DND-41 (cell line): Measurements from ENCODE around the gene BICRAL.

Experiments used
- ATAC-seq: fragments of 200-7000 bp; cut with Tn5 transposase; 3 replicates; pipeline ENCODE4 v1.9.1; 2021; ENCODE audit warnings: low read depth; ENCODE audit not compliant: insufficient read depth
- DNase-seq: peaks from one replicate; pipeline ENCODE4 v3.0.0-alpha.2; 2020
- H2AFZ ChIP-seq: 2 replicates; pipeline ENCODE4 v1.6.0; 2012; ENCODE audit warnings: low read depth, low read length
- H3K27ac ChIP-seq: 2 replicates; pipeline ENCODE4 v1.5.1; 2012; ENCODE audit warnings: low read length, inconsistent platforms
- H3K27me3 ChIP-seq: fragments of 200-600 bp; sonication (generic); 2 replicates; pipeline ENCODE4 v1.6.0; 2012; ENCODE audit warnings: low read length, mild to moderate bottlenecking, inconsistent platforms; ENCODE audit not compliant: insufficient read depth, poor library complexity
- H3K36me3 ChIP-seq: 2 replicates; pipeline ENCODE4 v1.5.1; 2012; ENCODE audit warnings: low read length, inconsistent platforms; ENCODE audit not compliant: insufficient read depth
- H3K4me1 ChIP-seq: 2 replicates; pipeline ENCODE4 v1.5.1; 2012; ENCODE audit warnings: mild to moderate bottlenecking, low read length; ENCODE audit not compliant: insufficient read depth
- H3K4me2 ChIP-seq: 2 replicates; pipeline ENCODE4 v1.6.0; 2012; ENCODE audit warnings: mild to moderate bottlenecking, moderate library complexity, low read length, inconsistent platforms; ENCODE audit not compliant: insufficient read depth
- H3K4me3 ChIP-seq, 2 experiments: fragments of 200-600 bp in 1 of 2; shearing (Covaris generic) in 1 of 2; 2 replicates each; pipeline ENCODE4 v1.5.1; 2012 to 2016; ENCODE audit warnings: inconsistent platforms in 2 of 2, low read length in 2 of 2, mild to moderate bottlenecking in 2 of 2, low read depth in 1 of 2, moderate library complexity in 1 of 2
- H3K79me2 ChIP-seq: 2 replicates; pipeline ENCODE4 v1.6.0; 2012; ENCODE audit warnings: low read length, inconsistent platforms; ENCODE audit not compliant: insufficient read depth
- H3K9ac ChIP-seq: 2 replicates; pipeline ENCODE4 v1.6.0; 2012; ENCODE audit warnings: low read depth, mild to moderate bottlenecking, inconsistent platforms, low read length, moderate library complexity
- H3K9me3 ChIP-seq: 2 replicates; pipeline ENCODE4 v1.5.1; 2012; ENCODE audit warnings: low read length, moderate library complexity, mild to moderate bottlenecking, inconsistent platforms; ENCODE audit not compliant: insufficient read depth, severe bottlenecking
- H4K20me1 ChIP-seq: 2 replicates; pipeline ENCODE4 v1.6.0; 2012; ENCODE audit warnings: low read length; ENCODE audit not compliant: insufficient read depth
- EZH2 ChIP-seq: IDR thresholded peaks from 3 replicates; pipeline ENCODE4 v1.6.1; 2012; ENCODE audit warnings: borderline replicate concordance, low read depth, mild to moderate bottlenecking, moderate library complexity, low read length, inconsistent platforms; ENCODE audit not compliant: severe bottlenecking
- TF ChIP-seq, protein P1 (sequence below): IDR thresholded peaks from 2 replicates; pipeline ENCODE4 v1.5.1; 2012; ENCODE audit warnings: borderline replicate concordance, low read length, moderate library complexity, mild to moderate bottlenecking; ENCODE audit not compliant: poor library complexity, severe bottlenecking; ENCODE audit errors: extremely low read depth

BICRAL gene

DNA sequence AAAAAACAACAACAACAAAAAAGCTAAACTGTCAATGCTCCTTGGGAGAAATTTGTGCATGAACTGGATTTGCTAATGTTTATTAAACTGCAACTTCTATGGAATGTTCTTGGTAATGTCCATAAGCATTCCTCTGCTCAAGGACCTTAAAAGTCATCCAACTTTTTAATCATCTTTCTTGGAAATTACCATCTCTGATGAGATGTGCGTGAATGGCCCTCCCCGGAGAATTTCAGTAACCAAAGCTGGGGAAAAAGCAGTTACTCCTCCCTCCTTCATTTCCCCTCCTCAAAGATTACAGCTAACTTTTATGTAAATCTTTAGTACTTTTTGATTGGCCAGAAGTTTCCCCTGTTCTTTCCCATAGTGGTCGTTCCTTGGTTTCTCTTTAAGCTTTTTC lies 41.1 kb upstream of the BICRAL start:
- H3K79me2 ChIP-seq, result peaks cover 19% of the 10 kb centered on the region
- H4K20me1 ChIP-seq, result peaks cover 18% of the 10 kb centered on the region
- H3K9ac ChIP-seq, result no peak overlapping the region
- DNase-seq (no peak), ATAC-seq (no peak)
- no peaks in the 10 kb centered on the region for H3K9me3 ChIP-seq
- TF ChIP-seq, protein P1, sequence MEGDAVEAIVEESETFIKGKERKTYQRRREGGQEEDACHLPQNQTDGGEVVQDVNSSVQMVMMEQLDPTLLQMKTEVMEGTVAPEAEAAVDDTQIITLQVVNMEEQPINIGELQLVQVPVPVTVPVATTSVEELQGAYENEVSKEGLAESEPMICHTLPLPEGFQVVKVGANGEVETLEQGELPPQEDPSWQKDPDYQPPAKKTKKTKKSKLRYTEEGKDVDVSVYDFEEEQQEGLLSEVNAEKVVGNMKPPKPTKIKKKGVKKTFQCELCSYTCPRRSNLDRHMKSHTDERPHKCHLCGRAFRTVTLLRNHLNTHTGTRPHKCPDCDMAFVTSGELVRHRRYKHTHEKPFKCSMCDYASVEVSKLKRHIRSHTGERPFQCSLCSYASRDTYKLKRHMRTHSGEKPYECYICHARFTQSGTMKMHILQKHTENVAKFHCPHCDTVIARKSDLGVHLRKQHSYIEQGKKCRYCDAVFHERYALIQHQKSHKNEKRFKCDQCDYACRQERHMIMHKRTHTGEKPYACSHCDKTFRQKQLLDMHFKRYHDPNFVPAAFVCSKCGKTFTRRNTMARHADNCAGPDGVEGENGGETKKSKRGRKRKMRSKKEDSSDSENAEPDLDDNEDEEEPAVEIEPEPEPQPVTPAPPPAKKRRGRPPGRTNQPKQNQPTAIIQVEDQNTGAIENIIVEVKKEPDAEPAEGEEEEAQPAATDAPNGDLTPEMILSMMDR, result no peak
- TF ChIP-seq EZH2, result no peak
- H2AFZ ChIP-seq, result no peak overlapping the region
- H3K4me3 ChIP-seq, result no peak overlapping the region
- H3K27ac ChIP-seq, result no peak overlapping the region
- no peaks in the 10 kb centered on the region for H3K27me3 ChIP-seq
- H3K36me3 ChIP-seq, result peaks cover 3% of the 10 kb centered on the region; the same call in 1 of the 2 replicates
- no peak overlapping the region for H3K4me2 ChIP-seq
- H3K4me1 ChIP-seq, result peaks cover 16% of the 10 kb centered on the region

DNA sequence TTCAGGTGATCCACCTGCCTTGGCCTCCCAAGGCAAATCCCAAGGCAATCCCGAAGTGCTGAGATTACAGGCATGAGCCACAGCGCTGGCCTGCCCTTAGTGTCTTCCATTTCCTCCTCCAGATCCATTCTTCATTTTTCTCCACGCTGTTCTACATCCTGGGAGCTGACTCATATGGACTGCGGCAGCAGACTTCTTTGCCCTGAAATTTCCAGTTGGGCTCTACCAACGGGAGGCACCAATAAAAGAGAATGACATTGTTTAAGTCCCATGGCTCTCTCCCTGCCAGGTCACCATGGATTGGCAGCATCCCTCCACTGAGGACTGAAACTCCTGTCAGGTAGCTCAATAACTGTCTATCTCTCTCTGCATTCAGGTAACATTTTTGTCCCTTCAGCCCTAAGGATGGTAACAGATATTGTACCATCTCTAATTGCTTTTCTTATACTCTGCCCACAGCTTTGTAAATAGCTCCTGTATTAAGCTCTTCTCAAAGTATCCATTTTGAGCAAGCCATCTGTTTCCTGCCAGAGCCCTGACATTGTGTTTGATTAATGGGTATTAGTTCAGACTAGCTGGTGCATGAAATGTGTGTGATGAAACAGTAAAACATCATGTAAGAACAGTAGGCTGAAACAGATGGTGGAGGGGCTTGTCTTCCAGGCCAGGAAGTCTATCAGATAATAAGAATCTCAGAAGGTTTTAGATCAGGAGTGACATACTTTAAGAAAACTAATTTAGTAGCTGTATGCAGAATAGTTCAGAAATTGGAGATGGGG lies 39.5 kb upstream of the BICRAL start:
- Histone ChIP-seq H2AFZ (no peak overlapping the region), H3K4me1 (peaks cover 19% of the 10 kb centered on the region), H3K27me3 (no peaks in the 10 kb centered on the region), H3K9me3 (no peaks in the 10 kb centered on the region), H3K79me2 (peaks cover 21% of the 10 kb centered on the region), H3K4me3 (no peak overlapping the region), H4K20me1 (peaks cover 18% of the 10 kb centered on the region), H3K9ac (no peak overlapping the region), H3K36me3 (peaks cover 3% of the 10 kb centered on the region; the same call in 1 of the 2 replicates), H3K4me2 (no peak overlapping the region), H3K27ac (no peak overlapping the region)
- no peak for TF ChIP-seq EZH2
- TF ChIP-seq, protein P1, result no peak
- no peak for ATAC-seq
- DNase-seq, result no peak

DNA sequence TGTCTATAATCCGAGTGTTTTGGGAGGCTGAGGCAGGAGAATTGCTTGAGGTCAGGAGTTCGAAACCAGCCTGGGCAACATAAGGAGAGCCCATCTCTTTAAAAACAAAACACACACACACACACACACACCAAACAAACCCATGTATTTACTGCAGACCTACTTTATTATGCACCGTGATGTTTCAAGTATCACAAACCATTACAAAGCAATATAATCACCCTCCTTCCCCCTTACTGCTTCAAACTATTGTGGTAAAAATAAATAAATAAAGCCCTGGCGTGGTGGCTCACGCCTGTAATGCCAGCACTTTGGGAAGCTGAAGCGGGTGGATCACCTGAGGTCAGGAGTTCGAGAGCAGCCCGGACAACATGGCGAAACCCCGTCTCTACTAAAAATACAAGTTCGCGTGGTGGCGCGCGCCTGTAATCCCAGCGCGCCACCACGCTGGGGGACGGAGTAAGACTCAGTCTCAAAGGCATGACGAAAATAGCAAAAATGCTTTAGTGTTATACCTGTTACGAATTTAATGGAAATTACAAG lies 37.4 kb upstream of the BICRAL start:
- DNase-seq (no peak), ATAC-seq (no peak)
- no peak for TF ChIP-seq EZH2
- TF ChIP-seq, protein P1, result no peak
- Histone ChIP-seq H3K27ac (no peak overlapping the region; the same call in 1 of the 2 replicates), H3K4me3 (peak overlapping the region; percentile 80 to 97; a peak in 3 of 4 replicates), H3K79me2 (peaks cover 21% of the 10 kb centered on the region), H3K9me3 (no peaks in the 10 kb centered on the region), H3K9ac (peak overlapping the region; percentile 78), H2AFZ (no peak overlapping the region), H3K27me3 (no peaks in the 10 kb centered on the region), H4K20me1 (peaks cover 18% of the 10 kb centered on the region), H3K4me2 (peak overlapping the region; percentile 99), H3K4me1 (peaks cover 36% of the 10 kb centered on the region), H3K36me3 (peaks cover 3% of the 10 kb centered on the region; the same call in 1 of the 2 replicates)
